ENCODE results near the gene DHX32.
A peak's percentile ranks its signal among the peaks of the same experiment; 100 is the strongest.

DHX32 gene

GRCh38 chr10:125849448-125849847 is 31.6 kb downstream of the DHX32 start:
- DNase-seq (ENCODE audit: low spot score): no peak

- no peak for DNase-seq (ENCODE audit: low spot score)
These were observed 32.2 kb downstream of the DHX32 start for GRCh38 chr10:125848857-125849256.

GRCh38 chr10:125848371-125848770 is 32.7 kb downstream of the DHX32 start:
- no peak for DNase-seq (ENCODE audit: low spot score)

GRCh38 chr10:125846894-125847293 is 34.2 kb downstream of the DHX32 start:
- DNase-seq (ENCODE audit: low spot score): no peak

- no peak for DNase-seq (ENCODE audit: low spot score)
These were observed 35.5 kb downstream of the DHX32 start for GRCh38 chr10:125845617-125846016.

GRCh38 chr10:125844751-125845221 is 36.3 kb downstream of the DHX32 start:
- no peak for DNase-seq (ENCODE audit: low spot score)

GRCh38 chr10:125843603-125844329 is 37.3 kb downstream of the DHX32 start:
- DNase-seq (ENCODE audit: low spot score): no peak

- DNase-seq (ENCODE audit: low spot score): no peak
These were observed 40.1 kb downstream of the DHX32 start for GRCh38 chr10:125840955-125841354.

GRCh38 chr10:125840406-125840805 is 40.7 kb downstream of the DHX32 start:
- DNase-seq (ENCODE audit: low spot score): no peak

GRCh38 chr10:125838802-125839575 is 42.1 kb downstream of the DHX32 start:
- DNase-seq (ENCODE audit: low spot score): no peak

- DNase-seq (ENCODE audit: low spot score): no peak
These were observed 44.3 kb downstream of the DHX32 start for GRCh38 chr10:125836746-125837145.

GRCh38 chr10:125828311-125828710 is 52.8 kb downstream of the DHX32 start:
- no peak for DNase-seq (ENCODE audit: low spot score)

- no peak for DNase-seq (ENCODE audit: low spot score)
These were observed 54.0 kb downstream of the DHX32 start for GRCh38 chr10:125827133-125827532.

GRCh38 chr10:125824736-125825135 is 56.4 kb downstream of the DHX32 start:
- peak; percentile 18 for DNase-seq (ENCODE audit: low spot score)

- peak; percentile 7 for DNase-seq (ENCODE audit: low spot score)
These were observed 57.3 kb downstream of the DHX32 start for GRCh38 chr10:125823663-125824251.

- peak; percentile 96 for DNase-seq (ENCODE audit: low spot score)
These were observed 58.0 kb downstream of the DHX32 start, which contains the start of the genes BCCIP and UROS for GRCh38 chr10:125822878-125823662. TSS of gene BCCIP (plus strand) at chr10:125823546. CDS start at chr10:125823558, 12 bp downstream. TSS of gene UROS (minus strand) at chr10:125823258. CDS start at chr10:125816499, 6,759 bp downstream.

GRCh38 chr10:125820701-125821100 is 60.4 kb downstream of the DHX32 start:
- no peak for DNase-seq (ENCODE audit: low spot score)

GRCh38 chr10:125817337-125817946 is 63.6 kb downstream of the DHX32 start:
- no peak for DNase-seq (ENCODE audit: low spot score)

GRCh38 chr10:125816548-125816947 is 64.5 kb downstream of the DHX32 start:
- DNase-seq (ENCODE audit: low spot score): no peak

GRCh38 chr10:125815764-125816163 is 65.3 kb downstream of the DHX32 start:
- no peak for DNase-seq (ENCODE audit: low spot score)

GRCh38 chr10:125812128-125812750 is 68.9 kb downstream of the DHX32 start:
- DNase-seq (ENCODE audit: low spot score): peak; percentile 20

Data from AG08395 (cell line).